Naive B cell (primary cell): ENCODE data around the gene ABCB8. TPM values are rescaled to one million over a fixed set of nuclear protein-coding genes. Genes with fewer than 3 reads are reported as not detected.
A peak's percentile ranks its signal among the peaks of the same experiment; 100 is the strongest.
"Not testable (repeated sequence)": the region's sequence is repeated elsewhere in the genome, so short reads cannot be mapped to it uniquely, and the experiment has no call there.

Experiments used
- ATAC-seq, 2 donors: fragments of 150-1000 bp; cut with Tn5 transposase; 2 replicates each; pipeline ENCODE4 v1.10.0; 2021; ENCODE audit warnings: low read depth in 2 of 2, mild to moderate bottlenecking in 2 of 2, moderate library complexity in 2 of 2
- DNase-seq: peaks from one replicate; pipeline ENCODE4 v3.0.0; 2022
- H3K27ac Mint-ChIP-seq, 6 donors: one replicate each; pipeline ENCODE4 v1.8.0; 2020 to 2022; ENCODE audit warnings: mild to moderate bottlenecking in 6 of 6, mixed read lengths in 6 of 6, moderate library complexity in 5 of 6, inconsistent platforms in 2 of 6
- H3K27me3 Mint-ChIP-seq, 3 donors: one replicate each; pipeline ENCODE4 v1.8.0; 2021 to 2022; ENCODE audit warnings: mixed read lengths in 3 of 3, mild to moderate bottlenecking in 1 of 3
- H3K36me3 Mint-ChIP-seq, 2 donors: one replicate each; pipeline ENCODE4 v1.8.0; 2020 to 2022; ENCODE audit warnings: mixed read lengths in 2 of 2, inconsistent platforms in 1 of 2, mild to moderate bottlenecking in 1 of 2
- H3K4me1 Mint-ChIP-seq, 3 donors: one replicate each; pipeline ENCODE4 v1.8.0; 2020 to 2022; ENCODE audit warnings: mixed read lengths in 3 of 3, inconsistent platforms in 1 of 3, mild to moderate bottlenecking in 1 of 3, moderate library complexity in 1 of 3
- H3K4me3 Mint-ChIP-seq, 8 donors: one replicate each; pipeline ENCODE4 v1.8.0; 2020 to 2022; ENCODE audit warnings: mild to moderate bottlenecking in 8 of 8, mixed read lengths in 8 of 8, moderate library complexity in 8 of 8, inconsistent platforms in 2 of 8
- H3K9me3 Mint-ChIP-seq, 7 donors: one replicate each; pipeline ENCODE4 v1.8.0; 2020 to 2022; ENCODE audit warnings: mixed read lengths in 7 of 7, mild to moderate bottlenecking in 5 of 7, inconsistent platforms in 2 of 7, moderate library complexity in 1 of 7
- polyA plus RNA-seq, 6 donors: library from polyadenylated mRNA; unstranded; fragments of 300-500 nt; fragmentation: Illumina TruSeq; gene quantifications; one replicate each; pipeline ENCODE4 v1.2.3, GENCODE V29; 2021; ENCODE audit warnings: low read depth in 6 of 6

Gene ABCB8
- polyA plus RNA-seq, 6 donors from 2014 or later, result 18.4 to 32.4 (median 23.4) TPM

- H3K27me3 Mint-ChIP-seq, result peaks cover 29 to 82% (median 59%) of the 10 kb centered on the region in 3 donors
- H3K36me3 Mint-ChIP-seq, result no peaks in the 10 kb centered on the region
- DNase-seq (no peak), ATAC-seq (no peak)
- H3K4me3 Mint-ChIP-seq, result peak overlapping the region in 5 of 8 donors; percentile 28 to 93 (median 46)
- H3K27ac Mint-ChIP-seq, result no peak overlapping the region
- peaks cover 26 to 31% (median 30%) of the 10 kb centered on the region in 3 donors for H3K4me1 Mint-ChIP-seq
- H3K9me3 Mint-ChIP-seq, result no peaks in the 10 kb centered on the region
These were observed 8.0 kb upstream of the ABCB8 start for GRCh38 chr7:151020231-151020630.

DNA sequence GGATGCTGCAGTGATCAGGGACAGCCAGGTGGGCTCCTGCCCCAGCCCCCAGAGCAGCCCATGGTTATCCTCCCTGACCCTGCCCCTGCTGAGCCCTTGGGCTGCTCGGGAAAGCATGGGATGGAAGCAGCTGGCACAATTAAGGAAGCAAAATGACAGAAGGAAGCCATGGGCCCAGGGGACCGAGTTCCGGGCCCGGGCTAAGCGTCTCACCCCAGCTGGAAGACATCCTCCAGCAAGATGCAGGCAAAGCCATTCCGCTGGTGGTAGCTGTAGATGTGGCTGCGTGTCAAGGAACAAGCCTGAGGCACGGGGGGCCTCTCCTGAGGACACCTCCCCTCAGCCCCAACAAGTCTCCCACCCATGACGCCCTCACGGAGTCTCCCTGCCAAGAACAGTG is 5.0 kb upstream of the ABCB8 start:
- Mint-ChIP-seq H3K27ac (peak overlapping the region in 1 of 6 donors; percentile 37), H3K27me3 (peaks cover 30 to 79% (median 54%) of the 10 kb centered on the region in 3 donors), H3K36me3 (peaks cover 0 to 4% of the 10 kb centered on the region in 2 donors), H3K9me3 (peaks cover 0 to 4% (median 0%) of the 10 kb centered on the region in 7 donors), H3K4me3 (no peak overlapping the region), H3K4me1 (peaks cover 18 to 28% (median 26%) of the 10 kb centered on the region in 3 donors)
- DNase-seq, result no peak
- ATAC-seq, result no peak

- Mint-ChIP-seq H3K9me3 (peaks cover 0 to 4% (median 0%) of the 10 kb centered on the region in 7 donors), H3K4me1 (peaks cover 11 to 31% (median 25%) of the 10 kb centered on the region in 3 donors), H3K4me3 (peak within 1 kb of the TSS in 2 of 8 donors; percentile 22 to 47), H3K36me3 (peaks cover 0 to 4% of the 10 kb centered on the region in 2 donors), H3K27me3 (peaks cover 23 to 66% (median 44%) of the 10 kb centered on the region in 3 donors), H3K27ac (peak within 1 kb of the TSS in 3 of 6 donors; percentile 76 to 99 (median 84))
- DNase-seq (no peak), ATAC-seq (no peak)
These were observed 3.7 kb upstream of the ABCB8 start, which contains the start of gene ATG9B for GRCh38 chr7:151024435-151025056. TSS of gene ATG9B (minus strand) at chr7:151024494. CDS start at chr7:151024423, 71 bp downstream.

DNA sequence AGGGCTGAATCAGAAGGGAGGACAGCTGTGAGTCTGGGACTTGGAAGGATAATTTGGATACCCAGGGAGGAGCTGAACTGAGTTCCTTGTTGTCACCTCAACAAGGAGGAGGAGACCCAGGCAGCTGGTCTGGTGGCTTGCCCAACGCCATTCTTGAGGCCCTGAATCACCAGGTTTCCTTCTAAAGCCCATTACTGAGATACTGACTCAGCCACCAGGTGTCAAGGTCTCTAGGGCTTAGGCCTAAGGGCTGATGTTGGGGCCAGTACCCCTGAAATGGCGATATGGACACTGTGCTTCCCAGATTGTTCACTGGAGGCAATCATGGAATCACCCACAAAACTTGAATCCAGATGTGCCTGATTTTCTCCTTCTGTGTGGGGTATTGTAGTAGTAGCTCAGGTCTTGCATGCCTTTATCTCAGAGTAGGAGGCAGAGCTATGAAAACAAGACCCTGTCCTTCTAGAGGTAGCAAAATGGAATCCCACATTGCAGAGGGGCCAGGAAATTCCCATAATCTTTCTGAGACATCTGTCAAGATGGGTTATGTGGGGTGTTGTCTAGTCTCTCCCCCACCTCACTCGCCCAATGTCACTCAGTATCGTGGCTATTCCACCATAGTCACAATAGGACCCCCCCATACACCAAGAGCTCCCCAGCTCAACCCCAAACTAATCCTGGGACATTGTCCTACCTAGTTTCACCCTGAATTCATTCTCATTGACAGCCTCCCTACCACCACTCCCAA is 2.2 kb upstream of the ABCB8 start:
- ATAC-seq (no peak), DNase-seq (no peak)
- peaks cover 17 to 50% (median 29%) of the 10 kb centered on the region in 3 donors for H3K27me3 Mint-ChIP-seq
- H3K4me1 Mint-ChIP-seq, result peaks cover 10 to 33% (median 24%) of the 10 kb centered on the region in 3 donors
- H3K27ac Mint-ChIP-seq, result peak overlapping the region; percentile 6 to 100 (median 100)
- peak overlapping the region in 6 of 8 donors; percentile 22 to 86 (median 51) for H3K4me3 Mint-ChIP-seq
- peaks cover 0 to 4% (median 0%) of the 10 kb centered on the region in 7 donors for H3K9me3 Mint-ChIP-seq
- peaks cover 0 to 4% of the 10 kb centered on the region in 2 donors for H3K36me3 Mint-ChIP-seq

- peaks cover 10 to 33% (median 24%) of the 10 kb centered on the region in 3 donors for H3K4me1 Mint-ChIP-seq
- not testable (repeated sequence) for H3K36me3 Mint-ChIP-seq, H3K9me3 Mint-ChIP-seq, DNase-seq, ATAC-seq
- peaks cover 13 to 41% (median 19%) of the 10 kb centered on the region in 3 donors for H3K27me3 Mint-ChIP-seq
- peak overlapping the region; percentile 80 to 99 (median 96) for H3K4me3 Mint-ChIP-seq
- H3K27ac Mint-ChIP-seq, result peak overlapping the region; percentile 99 to 100 (median 100)
These were observed 1.2 kb upstream of the ABCB8 start for GRCh38 chr7:151026771-151027727.

DNA sequence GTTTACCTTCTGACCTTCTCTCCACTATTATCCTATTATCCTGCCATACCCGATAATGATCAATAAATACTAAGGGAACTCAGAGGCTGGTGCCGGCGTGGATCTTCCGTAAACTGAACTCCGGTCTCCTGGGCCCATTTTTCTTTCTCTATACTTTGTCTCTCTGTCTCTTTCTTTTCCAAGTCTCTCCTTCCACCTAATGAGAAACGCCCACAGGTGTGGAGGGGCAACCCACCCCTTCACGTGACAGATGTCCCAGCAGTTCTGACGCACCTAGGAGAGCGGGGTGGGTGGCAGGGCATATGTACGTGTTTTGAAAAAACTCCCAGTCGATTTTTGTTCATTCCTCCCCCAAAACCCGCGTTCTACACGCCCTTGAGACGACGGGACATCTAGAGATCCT is 521 bp upstream of the ABCB8 start:
- Mint-ChIP-seq H3K27ac (peak overlapping the region; percentile 99 to 100 (median 100)), H3K27me3 (peaks cover 13 to 36% (median 16%) of the 10 kb centered on the region in 3 donors), H3K4me1 (peaks cover 10 to 33% (median 24%) of the 10 kb centered on the region in 3 donors), H3K4me3 (peak overlapping the region; percentile 80 to 99 (median 96))
- not testable (repeated sequence) for H3K9me3 Mint-ChIP-seq, DNase-seq, H3K36me3 Mint-ChIP-seq
- peak; percentile 41 to 45 for ATAC-seq

- Mint-ChIP-seq H3K4me1 (peaks cover 10 to 33% (median 24%) of the 10 kb centered on the region in 3 donors), H3K4me3 (peak overlapping the region; percentile 80 to 99 (median 96)), H3K36me3 (peaks cover 0 to 4% of the 10 kb centered on the region in 2 donors), H3K27ac (peak overlapping the region; percentile 99 to 100 (median 100)), H3K9me3 (peaks cover 0 to 4% (median 0%) of the 10 kb centered on the region in 7 donors), H3K27me3 (peaks cover 10 to 24% (median 13%) of the 10 kb centered on the region in 3 donors)
- ATAC-seq (no peak), DNase-seq (no peak)
These were observed 775 bp downstream of the ABCB8 start for GRCh38 chr7:151028948-151029501.

DNA sequence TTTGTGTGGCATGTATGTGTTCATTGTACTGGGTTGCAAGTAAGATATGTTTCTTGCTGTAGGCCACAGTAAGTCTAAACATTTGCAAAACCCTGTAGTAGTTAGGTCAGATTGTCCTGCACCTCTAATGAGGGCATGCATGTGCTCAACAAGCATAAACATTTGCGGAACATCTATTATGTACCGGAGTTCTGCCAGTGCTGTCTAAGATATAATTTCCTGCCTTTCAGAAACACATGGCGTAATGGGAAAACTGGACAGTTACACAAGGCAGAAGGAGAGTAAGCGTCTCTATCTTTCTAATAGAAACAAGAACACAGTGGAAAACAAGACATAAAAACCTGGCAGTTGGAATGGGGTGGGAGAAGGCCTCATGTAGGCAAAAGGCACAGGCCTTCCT is 2.8 kb downstream of the ABCB8 start:
- ATAC-seq, result no peak
- no peak for DNase-seq
- Mint-ChIP-seq H3K36me3 (peaks cover 0 to 4% of the 10 kb centered on the region in 2 donors), H3K4me1 (peaks cover 10 to 33% (median 24%) of the 10 kb centered on the region in 3 donors), H3K4me3 (peak overlapping the region in 3 of 8 donors; percentile 25 to 57 (median 51)), H3K27me3 (peaks cover 0 to 6% (median 5%) of the 10 kb centered on the region in 3 donors), H3K9me3 (peaks cover 0 to 4% (median 0%) of the 10 kb centered on the region in 7 donors), H3K27ac (no peak overlapping the region)

DNA sequence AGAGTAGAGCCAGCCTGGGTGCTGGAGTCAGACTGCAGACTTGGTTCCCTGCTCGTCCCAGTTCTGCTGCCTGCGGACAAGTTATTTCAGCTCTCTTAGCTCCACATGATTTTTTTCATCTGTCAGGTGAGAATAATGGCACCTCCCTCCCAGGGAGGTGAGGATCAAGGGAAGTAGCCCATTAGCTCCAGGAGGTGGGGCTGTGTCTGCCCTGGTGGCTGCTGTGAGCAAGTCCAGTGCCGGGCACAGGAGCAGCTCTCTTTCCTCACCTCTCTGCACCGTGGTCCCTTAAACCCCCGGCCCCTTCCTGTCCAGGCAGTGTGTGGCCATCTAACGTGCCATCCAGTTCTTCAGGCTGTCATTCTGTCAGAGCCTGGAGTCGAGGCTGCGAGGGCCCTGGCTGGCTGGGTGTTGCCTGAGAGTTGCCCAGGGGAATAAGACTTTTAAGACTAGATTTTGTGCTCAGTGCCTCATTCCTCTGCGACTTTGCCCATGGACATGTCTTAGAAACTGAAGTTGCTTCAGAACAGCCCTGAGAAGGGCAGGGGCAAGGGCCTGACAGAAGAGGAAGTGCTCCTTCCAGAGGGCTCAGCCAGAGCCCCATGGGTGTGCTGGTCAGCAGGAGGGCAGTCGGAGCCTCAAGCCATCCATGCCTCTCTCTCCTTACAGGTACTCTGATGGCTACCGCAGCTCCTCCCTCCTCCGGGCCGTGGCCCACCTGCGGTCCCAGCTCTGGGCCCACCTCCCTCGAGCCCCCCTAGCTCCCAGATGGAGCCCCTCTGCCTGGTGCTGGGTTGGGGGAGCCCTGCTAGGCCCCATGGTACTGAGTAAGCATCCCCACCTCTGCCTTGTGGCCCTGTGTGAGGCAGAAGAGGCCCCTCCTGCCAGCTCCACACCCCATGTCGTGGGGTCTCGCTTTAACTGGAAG is 5.0 kb downstream of the ABCB8 start:
- no peak overlapping the region for H3K4me3 Mint-ChIP-seq
- H3K4me1 Mint-ChIP-seq, result peaks cover 4 to 16% (median 13%) of the 10 kb centered on the region in 3 donors
- peak overlapping the region in 1 of 6 donors; percentile 44 for H3K27ac Mint-ChIP-seq
- no peaks in the 10 kb centered on the region for H3K9me3 Mint-ChIP-seq
- ATAC-seq, result no peak
- H3K36me3 Mint-ChIP-seq, result no peaks in the 10 kb centered on the region
- H3K27me3 Mint-ChIP-seq, result no peaks in the 10 kb centered on the region
- no peak for DNase-seq

DNA sequence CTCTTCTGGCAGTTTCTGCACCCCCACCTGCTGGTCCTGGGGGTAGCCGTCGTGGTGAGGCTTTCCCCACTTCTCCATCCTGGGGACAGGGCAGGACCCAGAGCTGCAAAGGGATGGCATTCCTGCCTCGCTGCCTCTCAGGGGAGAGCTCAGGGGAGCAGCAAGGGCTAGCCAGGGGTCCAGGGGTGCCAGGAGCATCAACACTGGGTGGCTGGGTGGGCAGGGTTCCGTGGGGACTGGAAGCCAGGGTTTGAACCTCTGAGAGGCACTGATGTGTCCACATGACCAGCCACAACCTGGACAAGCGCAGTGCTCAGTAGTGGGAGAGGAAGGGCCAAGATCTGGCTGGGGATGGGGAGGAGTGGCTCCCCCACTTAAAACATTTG is 5.6 kb downstream of the ABCB8 start:
- ATAC-seq (no peak), DNase-seq (no peak)
- Mint-ChIP-seq H3K36me3 (no peaks in the 10 kb centered on the region), H3K27ac (peak overlapping the region in 1 of 6 donors; percentile 44), H3K4me3 (no peak overlapping the region), H3K27me3 (no peaks in the 10 kb centered on the region), H3K9me3 (no peaks in the 10 kb centered on the region), H3K4me1 (peaks cover under 1 to 11% (median 8%) of the 10 kb centered on the region in 3 donors)

GRCh38 chr7:151034312-151035025 is 6.2 kb downstream of the ABCB8 start:
- H3K4me3 Mint-ChIP-seq, result no peak overlapping the region
- ATAC-seq (no peak), DNase-seq (no peak)
- H3K36me3 Mint-ChIP-seq, result no peaks in the 10 kb centered on the region
- no peak overlapping the region for H3K27ac Mint-ChIP-seq
- H3K9me3 Mint-ChIP-seq, result no peaks in the 10 kb centered on the region
- H3K27me3 Mint-ChIP-seq, result no peaks in the 10 kb centered on the region
- peaks cover 0 to 5% (median 2%) of the 10 kb centered on the region in 3 donors for H3K4me1 Mint-ChIP-seq
